GM23248 (cell line): ENCODE results near the gene ACOX3. TPM values are rescaled to one million over a fixed set of nuclear protein-coding genes. Genes with fewer than 3 reads are reported as not detected.

Source experiments
- DNase-seq: peaks from one replicate; pipeline ENCODE4 v3.0.0-alpha.2; 2015
- H2AFZ ChIP-seq: fragments of 200-600 bp; sonication (generic); 2 replicates; pipeline ENCODE4 v1.6.1; 2016; ENCODE audit warnings: antibody characterized with exemption
- H3F3A ChIP-seq: fragments of 200-600 bp; sonication (generic); 2 replicates; pipeline ENCODE4 v1.6.1; 2016; ENCODE audit warnings: mild to moderate bottlenecking, antibody characterized with exemption, mixed run types; ENCODE audit not compliant: insufficient read depth
- H3K27ac ChIP-seq: fragments of 200-600 bp; sonication (generic); 2 replicates; pipeline ENCODE4 v1.5.1; 2016; ENCODE audit warnings: mild to moderate bottlenecking
- H3K27me3 ChIP-seq: fragments of 200-600 bp; sonication (generic); replicated peaks from 2 replicates; pipeline ENCODE4 v1.6.1; 2016; ENCODE audit warnings: mild to moderate bottlenecking; ENCODE audit not compliant: insufficient read depth
- H3K36me3 ChIP-seq: fragments of 200-600 bp; sonication (generic); 2 replicates; pipeline ENCODE4 v1.6.1; 2016; ENCODE audit warnings: low read depth, mild to moderate bottlenecking
- H3K4me1 ChIP-seq: fragments of 200-600 bp; sonication (generic); 2 replicates; pipeline ENCODE4 v1.6.1; 2016; ENCODE audit warnings: mild to moderate bottlenecking; ENCODE audit not compliant: insufficient read depth
- H3K4me2 ChIP-seq: fragments of 200-600 bp; sonication (generic); one replicate; pipeline ENCODE4 v1.6.1; 2016; ENCODE audit warnings: mild to moderate bottlenecking; ENCODE audit not compliant: unreplicated experiment
- H3K4me3 ChIP-seq: fragments of 200-600 bp; sonication (generic); 2 replicates; pipeline ENCODE4 v1.5.1; 2016; ENCODE audit warnings: mild to moderate bottlenecking
- H3K79me2 ChIP-seq: fragments of 200-600 bp; sonication (generic); 2 replicates; pipeline ENCODE4 v1.6.1; 2016; ENCODE audit warnings: mild to moderate bottlenecking; ENCODE audit not compliant: insufficient read depth
- H3K9ac ChIP-seq: fragments of 200-600 bp; sonication (generic); 2 replicates; pipeline ENCODE4 v1.6.1; 2016; ENCODE audit warnings: mild to moderate bottlenecking
- H3K9me2 ChIP-seq: fragments of 200-600 bp; sonication (generic); 2 replicates; pipeline ENCODE4 v1.6.1; 2016; ENCODE audit warnings: mixed run types, mild to moderate bottlenecking, moderate library complexity; ENCODE audit not compliant: insufficient read depth
- H3K9me3 ChIP-seq: fragments of 200-600 bp; sonication (generic); one replicate; pipeline ENCODE4 v1.6.1; 2017; ENCODE audit warnings: low read depth
- H4K20me1 ChIP-seq: fragments of 200-600 bp; sonication (generic); 2 replicates; pipeline ENCODE4 v1.6.0; 2016; ENCODE audit not compliant: insufficient read depth
- EZH2 ChIP-seq: fragments of 200-600 bp; sonication (generic); IDR thresholded peaks from 2 replicates; pipeline ENCODE4 v1.6.1; 2018; ENCODE audit warnings: antibody characterized with exemption, mild to moderate bottlenecking; ENCODE audit not compliant: insufficient read depth, poor library complexity, severe bottlenecking
- EZH2phosphoT487 ChIP-seq: fragments of 200-600 bp; sonication (generic); IDR thresholded peaks from 2 replicates; pipeline ENCODE4 v1.6.1; 2018; ENCODE audit warnings: antibody characterized with exemption, moderate library complexity, mild to moderate bottlenecking, low read depth; ENCODE audit not compliant: insufficient read depth
- WGBS, 2 experiments: methylation state at CpG; one replicate each; pipeline ENCODE4 v1.1.6; 2015 to 2017; ENCODE audit warnings: low lambda C conversion rate in 2 of 2, low coverage in 1 of 2; ENCODE audit errors: missing lambda C conversion rate in 2 of 2; 5-methylcytosine and 5-hydroxymethylcytosine counted together
- in situ Hi-C: fragments of 300-500 bp; cut with MboI; formaldehyde crosslinking; loops from 2 replicates; pipeline ENCODE4 v1.15.0; 2020
- polyA plus RNA-seq: library from polyadenylated mRNA; unstranded; fragments of >200 nt; fragmentation: Nextera tagmentation; extraction: Ambion mirVana; gene quantifications from 2 replicates; pipeline ENCODE4 v1.2.1, GENCODE V29; 2016
- total RNA-seq: library from RNA; depleted of rRNA; stranded (reverse); fragments of >200 nt; shearing (Covaris generic); gene quantifications from 2 replicates; pipeline ENCODE4 v1.2.3, GENCODE V29; 2014

ACOX3 gene
- total and polyA plus RNA-seq, 2 experiments from 2014 or later: 24.7 to 33.8 TPM

DNA sequence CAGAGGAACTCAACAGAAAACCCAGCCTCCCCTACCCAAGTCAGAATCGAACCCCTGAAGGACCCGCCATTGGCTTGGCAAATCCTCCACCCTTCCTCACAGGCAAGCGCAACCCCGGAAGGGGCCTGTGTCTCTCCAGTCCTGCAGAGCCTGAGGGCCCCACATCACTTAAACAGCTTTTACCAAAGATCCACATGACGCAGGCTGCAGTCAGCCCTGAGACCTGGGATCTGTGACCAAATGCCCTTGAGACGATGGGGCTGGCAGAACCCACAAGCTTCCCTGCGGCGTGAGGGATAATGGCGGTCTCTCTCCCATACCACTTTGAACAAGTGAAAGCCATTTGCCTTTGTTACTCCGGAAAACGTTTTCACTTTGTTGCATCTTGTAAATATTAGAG, 54.9 kb downstream of the ACOX3 start:
- no peaks in the 10 kb centered on the region for H3K9me2 ChIP-seq
- TF ChIP-seq EZH2 (no peak), EZH2phosphoT487 (no peak)
- in situ Hi-C loops: no loop called here
- no peaks in the 10 kb centered on the region for H3K4me1 ChIP-seq
- no peaks in the 10 kb centered on the region for H3F3A ChIP-seq
- H2AFZ ChIP-seq: no peak overlapping the region
- H3K9ac ChIP-seq: no peak overlapping the region
- H4K20me1 ChIP-seq: no peaks in the 10 kb centered on the region
- H3K36me3 ChIP-seq: no peaks in the 10 kb centered on the region; the same call in 1 of the 2 replicates
- no peaks in the 10 kb centered on the region for H3K79me2 ChIP-seq
- WGBS, 2 experiments: 71 to 75% methylated on average over 9 to 11 of the region's 11 CpGs
- no peaks in the 10 kb centered on the region for H3K9me3 ChIP-seq
- H3K4me2 ChIP-seq: no peak overlapping the region
- no peak overlapping the region for H3K27ac ChIP-seq
- DNase-seq: no peak
- no peaks in the 10 kb centered on the region for H3K27me3 ChIP-seq
- no peak overlapping the region for H3K4me3 ChIP-seq

DNA sequence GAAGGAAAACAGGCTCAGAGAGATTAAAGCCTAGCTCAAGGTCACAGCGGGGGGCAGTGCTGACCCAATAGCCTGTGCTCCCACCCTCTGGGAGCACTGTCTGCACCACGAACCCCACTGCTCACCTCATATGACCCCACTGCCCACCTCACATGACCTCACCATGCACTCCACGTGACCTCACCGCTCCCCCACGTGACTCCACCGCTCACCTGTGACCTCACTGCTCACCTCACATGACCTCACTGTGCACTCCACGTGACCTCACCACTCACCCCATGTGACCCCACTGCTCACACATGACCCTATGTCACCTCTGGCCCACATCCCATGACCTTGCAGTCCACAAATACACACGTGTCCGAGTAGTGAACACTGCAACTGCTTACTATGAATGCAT, 55.4 kb downstream of the ACOX3 start:
- H3K27me3 ChIP-seq: no peaks in the 10 kb centered on the region
- in situ Hi-C loops: no loop called here
- no peaks in the 10 kb centered on the region for H3F3A ChIP-seq
- H3K27ac ChIP-seq: no peak overlapping the region
- no peak for DNase-seq
- TF ChIP-seq EZH2 (no peak), EZH2phosphoT487 (no peak)
- 80 to 81% methylated on average over 9 of the region's 9 CpGs for WGBS, 2 experiments
- H3K9me3 ChIP-seq: no peaks in the 10 kb centered on the region
- H3K4me2 ChIP-seq: no peak overlapping the region
- no peaks in the 10 kb centered on the region for H4K20me1 ChIP-seq
- H2AFZ ChIP-seq: no peak overlapping the region
- H3K4me3 ChIP-seq: no peak overlapping the region
- no peaks in the 10 kb centered on the region; the same call in 1 of the 2 replicates for H3K36me3 ChIP-seq
- no peak overlapping the region for H3K9ac ChIP-seq
- H3K9me2 ChIP-seq: no peaks in the 10 kb centered on the region
- no peaks in the 10 kb centered on the region for H3K79me2 ChIP-seq
- no peaks in the 10 kb centered on the region for H3K4me1 ChIP-seq

DNA sequence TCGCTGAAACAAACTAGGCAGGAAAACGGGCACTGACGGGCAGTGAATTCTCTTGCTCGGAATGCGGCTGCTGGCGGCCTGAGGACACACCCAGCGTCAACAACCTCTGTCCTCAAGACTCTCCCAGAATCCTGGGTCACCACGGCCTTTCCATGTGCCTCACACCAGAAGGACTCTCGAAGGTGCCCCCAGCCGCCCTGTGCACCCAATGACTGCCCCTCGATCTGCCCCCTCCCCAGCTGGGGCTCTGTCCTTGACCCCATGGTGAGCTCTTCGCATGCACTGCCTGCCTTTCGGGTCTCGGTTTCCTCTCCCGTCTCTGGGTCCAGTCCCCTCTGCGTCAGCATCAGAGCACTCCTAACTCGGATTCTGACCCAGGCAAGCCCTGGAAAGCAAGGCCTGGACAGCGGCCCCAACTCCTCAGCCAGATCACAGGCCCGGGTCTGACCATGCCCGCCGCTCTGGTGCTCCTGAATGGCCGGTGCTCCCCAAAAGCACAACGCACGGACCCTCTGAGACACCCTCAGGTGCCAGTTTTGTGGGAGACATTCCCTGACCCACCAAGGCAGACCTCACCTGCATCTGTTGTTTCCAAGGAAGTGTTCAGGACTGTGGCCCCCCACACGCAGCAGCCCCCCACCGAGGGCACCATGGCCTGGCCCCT, 56.0 kb downstream of the ACOX3 start:
- Histone ChIP-seq H3K4me1 (no peaks in the 10 kb centered on the region), H3K4me2 (no peak overlapping the region), H3K79me2 (no peaks in the 10 kb centered on the region), H4K20me1 (no peaks in the 10 kb centered on the region), H3K4me3 (no peak overlapping the region), H3F3A (no peaks in the 10 kb centered on the region), H2AFZ (no peak overlapping the region), H3K9ac (no peak overlapping the region), H3K9me3 (no peaks in the 10 kb centered on the region), H3K9me2 (no peaks in the 10 kb centered on the region), H3K27me3 (no peaks in the 10 kb centered on the region), H3K27ac (no peak overlapping the region), H3K36me3 (no peaks in the 10 kb centered on the region; the same call in 1 of the 2 replicates)
- WGBS, 2 experiments: 92 to 93% methylated on average over 26 of the region's 26 CpGs
- in situ Hi-C loops: no loop called here
- TF ChIP-seq EZH2 (no peak), EZH2phosphoT487 (no peak)
- no peak for DNase-seq

DNA sequence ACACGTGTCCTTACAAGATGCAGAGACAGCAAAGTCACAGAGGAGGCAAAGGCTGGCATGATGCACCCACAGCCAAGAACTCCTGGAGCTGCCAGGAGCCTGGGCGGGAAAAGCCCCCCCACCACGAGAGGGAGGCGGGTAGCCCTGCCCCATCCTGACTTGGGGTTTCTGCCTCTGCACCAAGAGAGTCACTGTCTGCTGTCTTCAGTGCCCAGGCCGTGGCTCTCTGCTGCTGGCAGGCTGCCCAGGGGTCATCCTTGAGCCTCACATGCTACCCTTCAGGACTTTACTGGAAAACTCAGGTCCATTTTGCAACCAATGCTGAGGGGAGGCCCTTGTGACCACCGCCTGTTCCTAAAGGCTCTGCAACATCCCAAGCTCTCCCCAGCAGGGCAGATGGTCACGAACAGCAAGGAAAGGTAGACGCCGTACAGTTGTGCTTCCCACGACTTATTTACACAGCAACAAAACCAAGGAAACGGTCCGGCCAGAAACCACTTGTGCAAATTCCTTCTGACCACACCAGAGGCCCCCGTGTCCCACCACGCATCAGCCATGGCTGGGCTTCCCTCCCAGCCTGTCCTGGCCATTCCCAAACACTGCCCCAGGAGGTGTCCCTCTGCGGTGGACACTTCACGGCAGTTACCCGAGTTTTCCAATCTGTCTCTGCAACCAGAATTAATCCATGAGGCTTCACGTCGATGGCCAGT, 56.9 kb downstream of the ACOX3 start:
- DNase-seq: no peak
- no peak for TF ChIP-seq EZH2phosphoT487
- in situ Hi-C loops: no loop called here
- Histone ChIP-seq H3K27ac (no peak overlapping the region), H3K4me3 (no peak overlapping the region), H3K4me2 (no peak overlapping the region), H3F3A (no peaks in the 10 kb centered on the region), H3K36me3 (no peaks in the 10 kb centered on the region; the same call in 1 of the 2 replicates), H3K27me3 (no peaks in the 10 kb centered on the region), H4K20me1 (no peaks in the 10 kb centered on the region), H2AFZ (no peak overlapping the region), H3K9me3 (no peaks in the 10 kb centered on the region), H3K4me1 (no peaks in the 10 kb centered on the region), H3K9ac (no peak overlapping the region), H3K79me2 (no peaks in the 10 kb centered on the region), H3K9me2 (no peaks in the 10 kb centered on the region)
- 83 to 87% methylated on average over 17 to 19 of the region's 19 CpGs for WGBS, 2 experiments
